Endometrial microvascular endothelial cells (primary cell): Measurements from ENCODE around the gene TMEM33. TPM values are rescaled to one million over a fixed set of nuclear protein-coding genes. Genes with fewer than 3 reads are reported as not detected.
"Not testable (repeated sequence)": the region's sequence is repeated elsewhere in the genome, so short reads cannot be mapped to it uniquely, and the experiment has no call there.

Experiments
- in situ Hi-C: cut with HindIII; loops from 2 replicates; pipeline ENCODE4 v1.10.0; 2017; ENCODE audit warnings: low sequenced_read_pairs, low pct_unique_long_range_greater_than_20kb; ENCODE audit errors: inconsistent ontology term
- total RNA-seq: library from RNA; depleted of rRNA; stranded (reverse); fragments of >200 nt; gene quantifications from one replicate; pipeline ENCODE4 v1.2.3, GENCODE V29; 2015; ENCODE audit errors: inconsistent ontology term

Gene TMEM33, protein sequence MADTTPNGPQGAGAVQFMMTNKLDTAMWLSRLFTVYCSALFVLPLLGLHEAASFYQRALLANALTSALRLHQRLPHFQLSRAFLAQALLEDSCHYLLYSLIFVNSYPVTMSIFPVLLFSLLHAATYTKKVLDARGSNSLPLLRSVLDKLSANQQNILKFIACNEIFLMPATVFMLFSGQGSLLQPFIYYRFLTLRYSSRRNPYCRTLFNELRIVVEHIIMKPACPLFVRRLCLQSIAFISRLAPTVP
- 59.8 TPM for total RNA-seq

GRCh38 chr4:41934901-41935651, at the start of gene TMEM33:
Gene TMEM33, plus strand, starts transcription at chr4:41935429. Its CDS starts 56 bp downstream, at chr4:41935485.
- in situ Hi-C loops, result no loop called here

- in situ Hi-C loops, result no loop called here
Observed at GRCh38 chr4:41885456-41885855, 49.8 kb upstream of the TMEM33 start.

DNA sequence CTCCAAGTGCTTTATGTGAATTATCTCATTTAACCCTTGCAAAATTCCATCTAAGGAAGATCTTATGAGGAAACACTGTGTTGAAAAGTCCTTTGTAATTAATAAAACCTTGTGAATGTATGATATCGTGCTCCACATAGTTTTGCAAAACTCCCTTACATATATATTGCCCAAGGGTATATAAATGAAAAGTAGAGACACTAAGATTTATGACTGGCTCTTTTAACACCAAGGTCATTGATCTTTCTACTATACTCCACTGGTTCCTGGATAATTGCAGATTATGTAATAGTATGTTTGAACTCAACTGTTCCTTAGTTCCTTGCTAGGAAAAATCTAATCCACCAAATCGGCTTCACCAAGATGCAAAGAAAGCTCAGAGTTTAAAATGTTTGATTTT, 48.0 kb upstream of the TMEM33 start:
- in situ Hi-C loops, result no loop called here

DNA sequence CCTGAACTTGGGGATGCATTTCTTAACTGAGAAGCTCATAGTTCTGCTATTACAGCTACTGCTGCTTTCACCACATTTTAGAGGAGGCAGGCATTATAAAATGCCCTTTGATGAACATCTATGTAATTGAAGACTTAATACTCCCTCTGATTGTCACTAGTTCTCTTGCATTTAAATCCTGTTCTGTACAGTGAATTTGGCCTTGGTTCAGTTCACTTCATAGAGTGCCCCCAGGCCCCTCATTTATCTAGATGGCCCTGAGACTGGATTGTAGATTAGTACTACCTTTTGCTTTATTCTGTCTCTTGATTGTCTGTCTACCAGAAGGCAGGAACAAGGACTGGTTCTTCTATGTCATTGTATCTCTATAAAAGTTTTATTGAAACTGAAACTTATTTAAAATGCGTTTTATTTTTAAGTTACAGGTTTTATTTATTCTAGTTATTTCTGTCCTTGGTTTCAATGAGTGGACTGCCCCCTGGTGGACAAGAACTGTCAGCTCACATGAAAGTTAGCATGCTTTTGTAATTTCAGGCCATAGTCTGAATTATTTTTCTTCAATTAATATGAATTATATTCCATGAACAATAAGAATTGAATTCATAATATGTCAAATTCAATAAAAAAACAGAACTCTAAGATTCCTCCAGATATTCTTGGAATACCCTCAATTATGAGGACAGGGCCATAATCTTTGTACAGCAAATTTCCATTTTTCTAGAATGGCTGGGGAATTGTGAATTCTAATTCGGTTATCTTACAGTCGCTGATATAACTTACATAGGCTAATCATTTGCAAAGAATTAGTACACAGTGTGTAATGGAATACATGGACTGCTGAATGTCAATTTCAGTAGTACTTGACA, 47.2 kb upstream of the TMEM33 start:
- in situ Hi-C loops, result no loop called here

DNA sequence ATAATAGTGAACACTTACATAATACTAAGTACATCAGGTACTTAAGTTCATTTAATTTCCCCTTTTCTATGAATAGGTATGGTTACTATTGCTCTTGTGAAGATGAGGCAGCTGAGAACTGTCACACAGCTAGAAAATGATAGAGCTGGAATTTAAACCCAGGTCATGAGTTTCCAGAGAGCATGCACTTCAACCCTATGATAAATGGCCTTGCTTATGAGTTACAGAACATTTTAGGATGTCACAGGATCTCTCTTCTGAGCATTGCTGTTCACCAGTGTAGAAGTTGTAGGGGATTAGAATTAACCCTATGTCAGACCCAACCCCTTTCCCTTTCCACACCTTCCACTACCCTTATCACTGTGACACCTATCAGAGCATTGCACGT, 46.5 kb upstream of the TMEM33 start:
- in situ Hi-C loops, result no loop called here

GRCh38 chr4:41889317-41889716, 45.9 kb upstream of the TMEM33 start:
- in situ Hi-C loops, result no loop called here

DNA sequence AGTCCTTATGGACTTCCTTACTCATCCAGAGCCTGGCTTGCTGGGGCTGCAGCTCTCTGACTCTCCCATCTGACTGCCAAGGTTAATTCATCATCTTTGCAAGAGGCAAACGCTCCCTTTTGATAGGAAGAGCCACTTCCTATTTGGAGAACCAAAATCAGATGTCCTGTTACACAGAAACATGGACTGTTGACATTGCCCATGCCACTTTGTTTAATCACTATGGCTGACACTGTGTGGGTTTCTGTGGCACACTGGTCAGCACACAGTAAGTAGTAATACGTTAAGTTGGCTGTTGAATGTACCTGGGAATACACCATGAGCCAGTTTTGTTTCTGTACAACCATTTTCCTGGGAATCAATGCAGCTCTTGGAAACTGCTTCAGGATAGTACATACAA, 45.1 kb upstream of the TMEM33 start:
- in situ Hi-C loops, result no loop called here

DNA sequence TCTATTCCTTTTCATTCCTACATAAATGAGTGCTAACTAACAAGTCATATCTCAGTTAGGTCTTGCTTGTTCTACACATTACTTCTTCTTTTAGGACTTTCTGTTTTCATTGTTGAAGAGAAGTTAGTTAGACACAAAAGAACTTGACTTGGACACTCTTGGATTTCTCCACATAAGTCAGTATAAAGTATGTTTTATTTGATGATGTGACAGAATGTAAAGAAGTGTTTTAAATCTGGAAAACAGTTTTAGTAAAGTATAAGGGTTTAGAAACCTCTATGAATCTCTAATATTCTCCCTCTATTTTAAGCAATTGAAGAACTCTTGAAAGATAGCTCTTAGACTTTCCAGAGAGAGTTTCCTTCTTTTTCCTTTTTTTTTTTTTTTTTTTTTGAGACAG, 38.6 kb upstream of the TMEM33 start:
- in situ Hi-C loops, result no loop called here

- in situ Hi-C loops, result no loop called here
Observed at GRCh38 chr4:41897698-41898097, 37.5 kb upstream of the TMEM33 start.

GRCh38 chr4:41909136-41909535, 26.1 kb upstream of the TMEM33 start:
- in situ Hi-C loops, result not testable (repeated sequence)

DNA sequence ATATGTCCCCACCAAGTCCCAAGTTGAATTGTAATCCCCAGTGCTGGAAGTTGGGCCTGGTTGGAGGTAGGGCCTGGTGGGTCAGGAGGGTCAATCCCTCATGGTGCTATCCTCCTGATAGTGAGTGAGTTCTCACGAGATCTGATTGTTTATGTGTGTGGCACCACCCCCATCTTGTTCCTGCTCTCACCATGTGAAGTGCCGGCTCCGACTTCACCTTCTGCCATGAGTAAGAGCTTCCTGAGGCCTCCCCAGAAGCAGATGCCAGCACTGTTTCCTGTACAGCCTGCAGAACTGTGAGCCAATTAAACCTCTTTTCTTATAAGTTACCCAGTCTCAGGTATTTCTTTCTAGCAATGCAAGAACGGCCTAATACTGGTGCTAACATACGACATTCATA, 22.7 kb upstream of the TMEM33 start:
- in situ Hi-C loops, result no loop called here

GRCh38 chr4:41913509-41913908, 21.7 kb upstream of the TMEM33 start:
- in situ Hi-C loops, result no loop called here

GRCh38 chr4:41918278-41918677, 17.0 kb upstream of the TMEM33 start:
- in situ Hi-C loops, result no loop called here

GRCh38 chr4:41920416-41920815, 14.8 kb upstream of the TMEM33 start:
- in situ Hi-C loops, result not testable (repeated sequence)

- in situ Hi-C loops, result no loop called here
Observed at GRCh38 chr4:41921476-41921875, 13.8 kb upstream of the TMEM33 start.

GRCh38 chr4:41927796-41928499, 7.3 kb upstream of the TMEM33 start:
- in situ Hi-C loops, result no loop called here

DNA sequence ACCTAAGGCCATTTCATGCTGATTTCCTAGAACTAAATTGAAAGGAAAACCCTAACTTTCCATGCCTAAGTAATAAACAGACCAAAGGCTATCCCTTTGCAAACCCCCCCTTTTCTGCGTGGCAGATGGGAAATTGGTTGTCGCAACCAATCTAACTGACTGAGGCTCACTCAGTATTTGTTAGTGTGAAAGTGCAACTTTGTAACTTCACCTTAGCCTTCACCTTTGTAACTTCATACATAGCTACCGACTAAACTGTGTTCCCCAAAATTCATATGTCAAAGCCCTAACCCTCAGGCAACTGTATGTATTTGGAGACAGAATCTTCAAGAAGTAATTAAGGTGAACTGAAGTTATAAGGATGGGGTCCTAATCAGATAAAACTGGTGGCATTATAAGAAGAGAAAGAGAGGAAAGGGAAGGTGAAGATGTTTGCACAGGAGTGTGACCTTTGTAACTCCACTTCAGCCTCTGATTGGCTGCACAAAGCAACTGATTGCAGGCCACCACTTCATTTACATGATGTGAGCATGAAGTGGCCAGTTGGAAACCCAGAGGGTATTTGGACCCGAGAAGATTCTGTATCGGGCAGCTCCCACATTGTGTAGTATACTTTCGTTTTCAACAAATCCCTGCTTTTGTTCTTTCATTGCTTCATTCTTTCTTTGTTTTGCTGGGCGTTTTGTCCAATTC, 4.9 kb upstream of the TMEM33 start:
- in situ Hi-C loops, result no loop called here

DNA sequence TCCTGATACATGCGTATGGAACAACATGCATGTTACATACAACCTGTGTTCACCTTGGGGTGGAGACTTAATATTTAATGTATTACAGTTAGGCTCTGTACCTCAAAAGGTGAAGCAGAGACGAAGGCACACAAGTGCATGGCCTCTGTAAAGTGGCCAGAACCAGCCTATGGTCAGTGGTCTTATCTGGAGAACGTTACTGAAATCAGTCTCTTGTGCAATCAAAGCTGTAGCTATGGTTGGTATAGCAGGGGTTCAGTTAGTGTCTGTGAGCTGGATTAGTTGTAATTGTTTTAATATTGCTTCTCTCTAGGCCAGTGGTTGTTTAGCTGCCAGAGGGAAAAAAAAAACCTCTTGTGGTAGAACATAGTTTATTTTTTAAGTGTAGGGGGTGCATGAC, 2.2 kb upstream of the TMEM33 start:
- in situ Hi-C loops, result no loop called here
